Lower leg skin (tissue), 4 donors: ENCODE measurements around the gene DHX36. TPM values are rescaled to one million over a fixed set of nuclear protein-coding genes. Genes with fewer than 3 reads are reported as not detected.

Experiments
- DNase-seq, 2 donors: peaks; one replicate each; pipeline ENCODE4 v3.0.0-alpha.2; 2019; ENCODE audit warnings: low spot score in 2 of 2
- H3K4me3 ChIP-seq: fragments of 200-600 bp; sonication (generic); 2 replicates; pipeline ENCODE4 v1.5.1; 2017; ENCODE audit warnings: mild to moderate bottlenecking, low read depth; ENCODE audit not compliant: poor library complexity, severe bottlenecking
- POLR2A ChIP-seq, 2 donors: fragments of 450-650 bp; IDR thresholded peaks; one replicate each; pipeline ENCODE4 v1.6.1; 2016 to 2017; ENCODE audit warnings: antibody characterized with exemption in 2 of 2, mild to moderate bottlenecking in 1 of 2, moderate library complexity in 1 of 2
- WGBS, 2 donors: methylation state at CpG; one replicate each; pipeline ENCODE4 v1.1.5; 2018; 5-methylcytosine and 5-hydroxymethylcytosine counted together
- intact Hi-C: fragments of 100-400 bp; cut with DNase I; formaldehyde crosslinking; loops from one replicate; pipeline ENCODE4 v1.15.0; 2023; ENCODE audit warnings: low total_unique reads
- total RNA-seq, 4 donors: library from RNA; depleted of rRNA; stranded (reverse); fragments of >200 nt; gene quantifications; one replicate each; pipeline ENCODE4 v1.1.0, GENCODE V29; 2016
- TF ChIP-seq, protein P1 (sequence below), 3 donors: fragments of 450-650 bp; IDR thresholded peaks; one replicate each; pipeline ENCODE4 v1.5.1; 2016; ENCODE audit warnings: antibody characterized with exemption in 3 of 3, mild to moderate bottlenecking in 3 of 3, moderate library complexity in 2 of 3

Gene DHX36
- total RNA-seq, 4 donors from 2014 or later = 25.8 to 55.5 (median 40.8) TPM

DNA sequence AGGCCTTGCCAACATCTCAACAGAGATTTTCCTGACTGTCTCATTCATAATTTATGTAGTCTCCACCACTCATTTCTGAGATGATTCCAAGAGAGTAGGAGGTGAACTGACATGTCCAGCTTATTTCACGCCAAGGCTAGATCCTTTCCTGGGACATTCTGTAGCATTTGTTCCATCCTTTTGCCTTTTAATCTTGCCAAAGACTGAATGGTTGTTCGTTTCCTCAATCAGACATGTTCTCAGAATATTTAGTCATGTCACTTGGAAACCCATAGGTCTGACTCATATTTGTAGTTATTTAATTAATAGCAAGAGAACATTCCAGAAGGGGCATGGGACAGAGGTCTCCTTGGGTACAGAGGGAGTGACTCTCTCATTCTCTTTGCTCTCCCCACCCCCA, 80.9 kb downstream of the DHX36 start:
- WGBS, 2 donors = 15 to 26% methylated on average over 2 of the region's 2 CpGs
- no peak for TF ChIP-seq POLR2A (IDR thresholded peaks at IDR 0.05)
- TF ChIP-seq, protein P1, sequence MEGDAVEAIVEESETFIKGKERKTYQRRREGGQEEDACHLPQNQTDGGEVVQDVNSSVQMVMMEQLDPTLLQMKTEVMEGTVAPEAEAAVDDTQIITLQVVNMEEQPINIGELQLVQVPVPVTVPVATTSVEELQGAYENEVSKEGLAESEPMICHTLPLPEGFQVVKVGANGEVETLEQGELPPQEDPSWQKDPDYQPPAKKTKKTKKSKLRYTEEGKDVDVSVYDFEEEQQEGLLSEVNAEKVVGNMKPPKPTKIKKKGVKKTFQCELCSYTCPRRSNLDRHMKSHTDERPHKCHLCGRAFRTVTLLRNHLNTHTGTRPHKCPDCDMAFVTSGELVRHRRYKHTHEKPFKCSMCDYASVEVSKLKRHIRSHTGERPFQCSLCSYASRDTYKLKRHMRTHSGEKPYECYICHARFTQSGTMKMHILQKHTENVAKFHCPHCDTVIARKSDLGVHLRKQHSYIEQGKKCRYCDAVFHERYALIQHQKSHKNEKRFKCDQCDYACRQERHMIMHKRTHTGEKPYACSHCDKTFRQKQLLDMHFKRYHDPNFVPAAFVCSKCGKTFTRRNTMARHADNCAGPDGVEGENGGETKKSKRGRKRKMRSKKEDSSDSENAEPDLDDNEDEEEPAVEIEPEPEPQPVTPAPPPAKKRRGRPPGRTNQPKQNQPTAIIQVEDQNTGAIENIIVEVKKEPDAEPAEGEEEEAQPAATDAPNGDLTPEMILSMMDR (IDR thresholded peaks at IDR 0.05) = no peak
- intact Hi-C loops = no loop called here
- DNase-seq = no peak
- H3K4me3 ChIP-seq = no peak overlapping the region

DNA sequence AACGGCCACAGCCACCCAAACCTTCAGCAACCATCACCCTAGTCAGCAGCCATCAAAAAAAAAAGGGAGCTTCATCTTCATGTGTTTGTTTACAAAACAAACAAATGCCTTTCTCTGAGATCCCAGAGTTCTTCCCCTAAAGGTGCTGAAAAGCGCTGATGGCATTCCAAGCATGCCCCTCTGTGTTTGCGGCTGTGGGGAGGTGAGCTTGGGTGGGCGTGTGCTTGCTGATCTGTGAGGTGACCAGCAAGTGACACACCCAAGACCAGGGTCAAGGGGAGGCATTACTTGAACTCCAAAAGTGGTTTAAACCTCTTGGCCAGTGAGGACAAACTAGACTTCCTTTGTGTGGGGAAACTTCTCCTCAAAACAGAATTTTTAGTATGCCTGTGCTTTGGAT, 81.5 kb downstream of the DHX36 start:
- 89% methylated on average over 4 of the region's 4 CpGs for WGBS, 2 donors
- no peak for DNase-seq
- TF ChIP-seq POLR2A (IDR thresholded peaks at IDR 0.05) = no peak
- TF ChIP-seq, protein P1 (IDR thresholded peaks at IDR 0.05) = no peak
- intact Hi-C loops = no loop called here
- H3K4me3 ChIP-seq = no peak overlapping the region

DNA sequence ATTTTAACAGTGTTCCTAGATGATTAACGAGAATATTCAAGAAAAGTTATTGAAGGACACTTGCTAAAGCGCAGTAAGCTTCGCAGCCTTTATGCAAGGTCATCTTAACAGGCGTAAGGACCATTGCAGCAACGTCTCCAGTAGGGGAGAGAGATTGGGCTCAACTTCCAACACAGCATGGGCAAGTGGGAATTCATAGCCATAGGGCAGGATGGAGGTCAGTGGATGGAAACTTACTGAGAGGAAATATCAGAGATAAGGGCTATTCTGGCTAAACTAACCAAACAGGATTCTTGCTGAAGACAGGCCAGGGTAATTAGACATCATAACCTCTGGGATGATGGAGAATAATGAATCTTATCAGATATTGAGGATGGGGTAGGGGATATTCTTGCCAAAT, 82.8 kb downstream of the DHX36 start:
- TF ChIP-seq, protein P1 (IDR thresholded peaks at IDR 0.05) = no peak
- TF ChIP-seq POLR2A (IDR thresholded peaks at IDR 0.05) = no peak
- H3K4me3 ChIP-seq = no peak overlapping the region
- 88 to 91% methylated on average over 5 of the region's 5 CpGs for WGBS, 2 donors
- intact Hi-C loops = no loop called here
- no peak for DNase-seq

DNA sequence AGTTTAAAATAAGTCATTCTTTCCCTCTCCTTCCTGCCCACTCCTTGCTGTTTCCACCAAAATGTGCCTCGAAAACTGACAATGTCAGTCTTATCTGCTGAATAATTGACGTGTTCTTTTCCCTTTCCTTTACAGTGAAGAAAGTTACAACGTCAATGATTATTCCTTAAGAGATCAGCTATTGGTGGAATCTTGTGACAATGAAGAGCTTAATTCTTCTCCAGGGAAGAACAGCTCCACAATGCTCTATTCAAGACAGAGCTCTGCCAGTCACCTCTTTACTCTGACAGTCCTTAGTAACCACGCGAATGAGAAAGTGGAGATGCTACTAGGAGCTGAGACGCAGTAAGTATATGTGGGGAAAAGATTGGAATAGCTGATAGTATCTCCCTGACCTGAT, 84.1 kb downstream of the DHX36 start:
- intact Hi-C loops = no loop called here
- TF ChIP-seq, protein P1 (IDR thresholded peaks at IDR 0.05) = no peak
- TF ChIP-seq POLR2A (IDR thresholded peaks at IDR 0.05) = no peak
- no peak overlapping the region for H3K4me3 ChIP-seq
- 91 to 92% methylated on average over 6 of the region's 6 CpGs for WGBS, 2 donors
- no peak for DNase-seq

DNA sequence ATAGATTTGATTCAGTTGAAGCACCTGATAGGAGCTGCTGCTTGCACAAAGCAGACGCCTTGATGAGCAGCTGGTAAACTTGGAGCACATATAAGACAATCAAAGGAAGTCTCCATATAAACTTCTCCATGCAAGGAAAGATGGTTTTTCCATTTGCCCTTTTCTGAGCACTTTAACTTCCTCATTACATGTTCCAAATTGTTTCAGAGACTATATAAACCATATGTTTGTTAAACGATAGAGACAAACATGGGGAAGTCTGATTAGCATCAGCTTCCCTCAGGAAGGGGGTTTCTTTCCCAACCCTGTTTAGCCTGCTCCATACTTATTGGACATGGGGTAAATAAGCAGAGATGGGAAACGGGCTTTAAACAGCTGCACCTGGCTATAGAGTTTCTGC, 88.0 kb downstream of the DHX36 start:
- no peak for TF ChIP-seq POLR2A (IDR thresholded peaks at IDR 0.05)
- TF ChIP-seq, protein P1 (IDR thresholded peaks at IDR 0.05) = no peak
- DNase-seq = no peak
- intact Hi-C loops = no loop called here
- 68 to 72% methylated on average over 3 of the region's 3 CpGs for whole genome bisulfite sequencing, 2 donors
- no peak overlapping the region for H3K4me3 ChIP-seq

DNA sequence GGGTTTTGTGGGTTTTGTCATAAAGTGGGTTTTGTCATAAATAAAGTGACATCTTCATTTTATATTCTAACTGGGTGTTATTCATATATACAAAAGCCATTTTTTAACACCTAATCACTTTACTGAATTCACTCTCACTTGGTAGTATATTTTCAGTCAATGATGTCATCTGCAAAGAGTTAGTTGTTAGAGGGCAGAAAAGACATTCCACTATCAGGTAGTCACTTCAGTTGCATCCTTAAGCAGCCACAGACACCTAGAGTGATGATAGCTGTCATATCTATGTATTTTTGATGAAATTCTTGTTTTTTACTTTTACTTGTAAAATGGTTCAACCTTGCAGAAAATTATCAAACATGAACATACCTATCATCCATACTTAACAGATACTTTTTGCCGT, 89.0 kb downstream of the DHX36 start:
- WGBS, 2 donors = 100% methylated on average over 1 of the region's 1 CpG
- intact Hi-C loops = no loop called here
- TF ChIP-seq, protein P1 (IDR thresholded peaks at IDR 0.05) = no peak
- no peak for TF ChIP-seq POLR2A (IDR thresholded peaks at IDR 0.05)
- DNase-seq = no peak
- H3K4me3 ChIP-seq = no peak overlapping the region
